ENCODE measurements around the gene ANKIB1. TPM values are rescaled to one million over a fixed set of nuclear protein-coding genes. Genes with fewer than 3 reads are reported as not detected.

Gene ANKIB1
- total and polyA plus RNA-seq, 2 donors from 2014 or later, result 10.7 to 59.0 TPM

GRCh38 chr7:92448205-92448747 lies 202.5 kb downstream of the ANKIB1 start:
- DNase-seq, result peak in 4 of 5 donors; percentile 49 to 81 (median 69)
- H3K4me3 ChIP-seq (ENCODE audit: low read length in 3 of 3), result peak overlapping the region; percentile 73 to 90 (median 86)
- no peaks in the 10 kb centered on the region for H3K9me3 ChIP-seq (ENCODE audit: control insufficient read depth in 2 of 3, insufficient read depth in 1 of 3, low read length in 3 of 3)
- peak; percentile 39 for TF ChIP-seq CTCF (IDR thresholded peaks at IDR 0.05; ENCODE audit: borderline replicate concordance, extremely low read depth, insufficient read depth)
- H3K27ac ChIP-seq (ENCODE audit: low read depth in 2 of 2, low read length in 2 of 2), result peak overlapping the region; percentile 87 to 93
- peaks cover 17 to 29% (median 18%) of the 10 kb centered on the region in 3 donors for H3K36me3 ChIP-seq (ENCODE audit: control insufficient read depth in 2 of 3, insufficient read depth in 3 of 3, low read length in 3 of 3)
- no peak for FAIRE-seq
- H3K27me3 ChIP-seq (ENCODE audit: control insufficient read depth, insufficient read depth, low read length), result no peaks in the 10 kb centered on the region
- intact Hi-C loops (cut with DNase I), result no loop called here
- H3K9ac ChIP-seq (ENCODE audit: low read length in 3 of 3), result peak overlapping the region; percentile 76 to 84 (median 77)
- H3K4me1 ChIP-seq (ENCODE audit: control insufficient read depth in 2 of 3, insufficient read depth in 2 of 3, low read depth in 1 of 3, low read length in 3 of 3), result peaks cover 0 to 4% (median 0%) of the 10 kb centered on the region in 3 donors

Small RNAs within 50 kb of the gene (microRNA-seq; reads per million reads assigned to microRNA genes)
- gene MIR1285-1, result not detected

Other genes starting within 250 kb of the ANKIB1 start
- gene CYP51A1, start 111.5 kb upstream of the ANKIB1 start, total RNA-seq, result 55.8 TPM
- gene CYP51A1, start 111.5 kb upstream of the ANKIB1 start, polyA plus RNA-seq (ENCODE audit: insufficient read depth, low read depth, low replicate concordance), result 43.0 TPM
- gene LRRD1, start 66.8 kb upstream of the ANKIB1 start, total RNA-seq, result 0.25 TPM
- not detected for gene LRRD1, start 66.8 kb upstream of the ANKIB1 start, polyA plus RNA-seq (ENCODE audit: insufficient read depth, low read depth, low replicate concordance)
- gene KRIT1, start 60 bp upstream of the ANKIB1 start, total RNA-seq, result 48.7 TPM
- 15.2 TPM for gene KRIT1, start 60 bp upstream of the ANKIB1 start, polyA plus RNA-seq (ENCODE audit: insufficient read depth, low read depth, low replicate concordance)
- gene GATAD1, start 201.5 kb downstream of the ANKIB1 start, total RNA-seq, result 35.8 TPM
- gene GATAD1, start 201.5 kb downstream of the ANKIB1 start, polyA plus RNA-seq (ENCODE audit: insufficient read depth, low read depth, low replicate concordance), result 17.5 TPM
- gene ERVW-1, start 232.0 kb downstream of the ANKIB1 start, total RNA-seq, result not detected
- gene ERVW-1, start 232.0 kb downstream of the ANKIB1 start, polyA plus RNA-seq (ENCODE audit: insufficient read depth, low read depth, low replicate concordance), result not detected

Data from kidney (tissue), 14 donors.